ENCODE data around the gene POLR1G.
A peak's percentile ranks its signal among the peaks of the same experiment; 100 is the strongest.

POLR1G gene

GRCh38 chr19:45406226-45407090 lies at the start of gene POLR1G:
Gene POLR1G, plus strand, starts transcription at chr19:45406644. Its CDS starts 53 bp downstream, at chr19:45406697.
- peak; percentile 68 to 71 for DNase-seq

GRCh38 chr19:45356760-45357444 lies 49.5 kb upstream of the POLR1G start:
- no peak for DNase-seq

GRCh38 chr19:45357445-45357783 lies 49.0 kb upstream of the POLR1G start:
- no peak for DNase-seq

- DNase-seq: no peak
Observed at GRCh38 chr19:45358213-45358792, 48.1 kb upstream of the POLR1G start.

GRCh38 chr19:45361608-45362007 lies 44.8 kb upstream of the POLR1G start:
- no peak for DNase-seq

- DNase-seq: no peak
Observed at GRCh38 chr19:45362291-45362690, 44.2 kb upstream of the POLR1G start.

GRCh38 chr19:45363861-45364459 lies 42.5 kb upstream of the POLR1G start:
- no peak for DNase-seq

GRCh38 chr19:45364696-45365095 lies 41.7 kb upstream of the POLR1G start:
- no peak for DNase-seq

- no peak for DNase-seq
Observed at GRCh38 chr19:45368127-45368526, 38.3 kb upstream of the POLR1G start.

- DNase-seq: no peak
Observed at GRCh38 chr19:45368737-45369340, 37.6 kb upstream of the POLR1G start.

- peak; percentile 97 to 100 for DNase-seq
Observed at GRCh38 chr19:45370410-45371204, 35.8 kb upstream of the POLR1G start, which contains the start of gene ERCC2. Gene ERCC2, minus strand, starts transcription at chr19:45370573. Its CDS starts 33 bp downstream, at chr19:45370540.

- DNase-seq: no peak
Observed at GRCh38 chr19:45376045-45376724, 30.3 kb upstream of the POLR1G start.

- DNase-seq: no peak
Observed at GRCh38 chr19:45380107-45380506, 26.3 kb upstream of the POLR1G start.

GRCh38 chr19:45382426-45382825 lies 24.0 kb upstream of the POLR1G start:
- DNase-seq: no peak

- DNase-seq: no peak
Observed at GRCh38 chr19:45385392-45386221, 20.8 kb upstream of the POLR1G start.

GRCh38 chr19:45391346-45391745 lies 15.1 kb upstream of the POLR1G start:
- DNase-seq: peak; percentile 32 to 37

- DNase-seq: no peak
Observed at GRCh38 chr19:45391871-45392665, 14.4 kb upstream of the POLR1G start.

- DNase-seq: no peak
Observed at GRCh38 chr19:45395821-45396617, 10.4 kb upstream of the POLR1G start.

GRCh38 chr19:45400192-45400591 lies 6.3 kb upstream of the POLR1G start:
- no peak for DNase-seq

All from inflammatory macrophage treated with lipopolysaccharide for 1 hour (primary cell).